HEK293 (cell line): Measurements from ENCODE around the gene STRN4.
A peak's percentile ranks its signal among the peaks of the same experiment; 100 is the strongest.

Experiments used
- CTCF ChIA-PET: fragments of 350-600 bp; formaldehyde crosslinking; extraction: SDS; loops from one replicate; lab custom pipeline; 2021; ENCODE audit warnings: antibody characterized with exemption; lab: Yijun Ruan, JAX
- POLR2A ChIA-PET: fragments of 300-600 bp; formaldehyde crosslinking; extraction: SDS; loops from one replicate; lab custom pipeline; 2020; ENCODE audit warnings: antibody characterized with exemption, inconsistent platforms; lab: Yijun Ruan, JAX
- H3K27ac ChIP-seq: fragments of 200-500 bp; sonication (Bioruptor generic); 2 replicates; pipeline ENCODE4 v1.5.1; 2014; ENCODE audit warnings: low read depth, low read length, control low read depth, inconsistent platforms; ENCODE audit errors: extremely low read depth
- H3K36me3 ChIP-seq, 2 experiments: fragments of 200-500 bp in 1 of 2; sonication (Bioruptor generic) in 1 of 2; 1 replicate in 1 of 2; 2 replicates in 1 of 2; pipeline ENCODE4 v1.5.1; 2014 to 2017; ENCODE audit warnings: inconsistent platforms in 2 of 2, low read length in 2 of 2; ENCODE audit not compliant: control insufficient read depth in 2 of 2, insufficient read depth in 1 of 2
- H3K4me1 ChIP-seq: fragments of 200-500 bp; sonication (Bioruptor generic); 2 replicates; pipeline ENCODE4 v1.5.1; 2014; ENCODE audit warnings: mild to moderate bottlenecking, low read length, inconsistent platforms; ENCODE audit not compliant: control insufficient read depth, insufficient read depth
- H3K4me3 ChIP-seq: 2 replicates; pipeline ENCODE4 v1.5.1; 2011; ENCODE audit warnings: low read depth, mild to moderate bottlenecking, control low read depth, low read length, moderate library complexity
- H3K9me3 ChIP-seq: fragments of 200-500 bp; sonication (Bioruptor generic); 2 replicates; pipeline ENCODE4 v1.5.1; 2014; ENCODE audit warnings: low read depth, low read length, inconsistent platforms; ENCODE audit not compliant: control insufficient read depth, insufficient read depth
- EGR2 ChIP-seq: fragments of 450-650 bp; formaldehyde crosslinking; IDR thresholded peaks from 2 replicates; pipeline ENCODE4 v1.5.1; 2016; ENCODE audit warnings: low read depth, missing biosample characterization, missing genetic modification characterization
- ELK4 ChIP-seq: IDR thresholded peaks from 2 replicates; pipeline ENCODE4 v1.6.1; 2011; ENCODE audit warnings: mild to moderate bottlenecking, low read depth, low read length, borderline replicate concordance
- GFI1B ChIP-seq: fragments of 450-650 bp; formaldehyde crosslinking; IDR thresholded peaks from 2 replicates; pipeline ENCODE4 v1.5.1; 2016; ENCODE audit warnings: missing biosample characterization, missing genetic modification characterization
- PRDM10 ChIP-seq: fragments of 450-650 bp; formaldehyde crosslinking; IDR thresholded peaks from 2 replicates; pipeline ENCODE4 v1.5.1; 2016; ENCODE audit warnings: missing biosample characterization, missing genetic modification characterization
- SCRT2 ChIP-seq: fragments of 450-650 bp; formaldehyde crosslinking; IDR thresholded peaks from 2 replicates; pipeline ENCODE4 v1.5.1; 2016; ENCODE audit warnings: missing biosample characterization, missing genetic modification characterization
- SP2 ChIP-seq: fragments of 450-650 bp; formaldehyde crosslinking; IDR thresholded peaks from 2 replicates; pipeline ENCODE4 v1.5.1; 2016; ENCODE audit warnings: missing biosample characterization, missing genetic modification characterization
- TRIM28 ChIP-seq: IDR thresholded peaks from 2 replicates; pipeline ENCODE4 v1.6.1; 2011; ENCODE audit warnings: low read length, control low read depth, borderline replicate concordance
- TSHZ1 ChIP-seq: fragments of 450-650 bp; formaldehyde crosslinking; IDR thresholded peaks from 2 replicates; pipeline ENCODE4 v1.5.1; 2016; ENCODE audit warnings: missing biosample characterization, missing genetic modification characterization, borderline replicate concordance
- ZEB2 ChIP-seq: fragments of 450-650 bp; formaldehyde crosslinking; IDR thresholded peaks from 2 replicates; pipeline ENCODE4 v1.5.1; 2016; ENCODE audit warnings: missing biosample characterization, missing genetic modification characterization
- ZFHX2 ChIP-seq: fragments of 450-650 bp; formaldehyde crosslinking; conservative IDR thresholded peaks from 2 replicates; pipeline ENCODE4 v1.5.1; 2016; ENCODE audit warnings: missing biosample characterization, missing genetic modification characterization
- ZFP3 ChIP-seq: fragments of 450-650 bp; formaldehyde crosslinking; IDR thresholded peaks from 2 replicates; pipeline ENCODE4 v1.5.1; 2016; ENCODE audit warnings: low read depth, missing biosample characterization, missing genetic modification characterization
- ZNF202 ChIP-seq: fragments of 450-650 bp; formaldehyde crosslinking; IDR thresholded peaks from 2 replicates; pipeline ENCODE4 v1.5.1; 2016; ENCODE audit warnings: missing biosample characterization, missing genetic modification characterization, borderline replicate concordance
- ZNF280D ChIP-seq: fragments of 450-650 bp; formaldehyde crosslinking; IDR thresholded peaks from 2 replicates; pipeline ENCODE4 v1.5.1; 2016; ENCODE audit warnings: missing biosample characterization, missing genetic modification characterization
- ZNF433 ChIP-seq: fragments of 450-650 bp; formaldehyde crosslinking; IDR thresholded peaks from 2 replicates; pipeline ENCODE4 v1.5.1; 2016; ENCODE audit warnings: missing biosample characterization, missing genetic modification characterization, low read depth
- ZNF561 ChIP-seq: fragments of 450-650 bp; IDR thresholded peaks from 2 replicates; pipeline ENCODE4 v1.5.1; 2018; ENCODE audit warnings: missing biosample characterization, missing genetic modification characterization, borderline replicate concordance
- ZNF585B ChIP-seq: fragments of 450-650 bp; formaldehyde crosslinking; IDR thresholded peaks from 2 replicates; pipeline ENCODE4 v1.5.1; 2016; ENCODE audit warnings: missing biosample characterization, missing genetic modification characterization
- ZNF626 ChIP-seq: fragments of 450-650 bp; sonication (Bioruptor Pico); formaldehyde crosslinking; IDR thresholded peaks from 2 replicates; pipeline ENCODE4 v1.5.1; 2018; ENCODE audit warnings: missing biosample characterization, missing genetic modification characterization, inconsistent platforms
- ZNF658 ChIP-seq: fragments of 450-650 bp; formaldehyde crosslinking; IDR thresholded peaks from 2 replicates; pipeline ENCODE4; 2016; ENCODE audit warnings: missing biosample characterization, missing genetic modification characterization

Gene STRN4

GRCh38 chr19:46759817-46760333 lies 13.6 kb upstream of the STRN4 start:
- CTCF ChIA-PET, result interaction anchor here (2.5 to 2.6 kb wide), 2 partner anchors 11 to 80 kb away, joined by 18 to 24 read pairs; no protein-coding TSS in a partner anchor
- Histone ChIP-seq H3K27ac (no peak overlapping the region), H3K9me3 (no peaks in the 10 kb centered on the region), H3K4me3 (no peak overlapping the region), H3K36me3 (peaks cover 9 to 23% of the 10 kb centered on the region in 2 experiments; a peak in 2 of 3 replicates), H3K4me1 (peaks cover 3% of the 10 kb centered on the region)
- POLR2A ChIA-PET, result interaction anchor here (1.2 to 1.5 kb wide), 2 partner anchors 26 to 28 kb away, joined by 3 to 4 read pairs; partner anchors contain the start of gene SLC1A5
- TF ChIP-seq ZNF585B (no peak), ZFHX2 (tag by site-specific recombination) (0 out of 2 replicates have a peak, but pooled peaks have one; percentile 44), SP2 (no peak), ZNF202 (tag by site-specific recombination) (no peak), EGR2 (tag by site-specific recombination) (0 out of 2 replicates have a peak, but pooled peaks have one; percentile 15), ZNF433 (tag by site-specific recombination) (no peak), ZEB2 (tag by site-specific recombination) (no peak), ZFP3 (tag by site-specific recombination) (no peak), ZNF658 (tag by site-specific recombination) (no peak), PRDM10 (tag by site-specific recombination) (no peak), SCRT2 (tag by site-specific recombination) (no peak), TRIM28 (no peak), ZNF561 (tag by site-specific recombination) (no peak)

GRCh38 chr19:46759206-46759605 lies 13.0 kb upstream of the STRN4 start:
- no peak overlapping the region for H3K4me3 ChIP-seq
- peaks cover 3% of the 10 kb centered on the region for H3K4me1 ChIP-seq
- peaks cover 16 to 23% of the 10 kb centered on the region in 2 experiments; a peak in 2 of 3 replicates for H3K36me3 ChIP-seq
- ChIA-PET CTCF (interaction anchor here (0.7 to 3.0 kb wide), 7 partner anchors 10 to 370 kb away, joined by 3 to 83 read pairs (median 10); no protein-coding TSS in a partner anchor), POLR2A (interaction anchor here (1.3 kb wide), 1 partner anchor 158 kb away, joined by 3 read pairs; the partner anchor contains the start of gene CALM3)
- no peaks in the 10 kb centered on the region for H3K9me3 ChIP-seq
- no peak overlapping the region for H3K27ac ChIP-seq
- TF ChIP-seq ELK4, result no peak
- TF ChIP-seq TSHZ1 (tag by site-specific recombination), result no peak
- TF ChIP-seq ZNF280D (tag by site-specific recombination), result no peak
- TF ChIP-seq ZNF626 (tag by site-specific recombination), result no peak
- TF ChIP-seq GFI1B, result no peak
